NCI-H510A treated with DMSO at 0.1 percent for 48 hours (cell line): ENCODE measurements around the gene FARP2.

Experiments
- DNase-seq: peaks from one replicate; lab custom pipeline; 2025; lab: John Stamatoyannopoulos, UW

FARP2 gene

DNA sequence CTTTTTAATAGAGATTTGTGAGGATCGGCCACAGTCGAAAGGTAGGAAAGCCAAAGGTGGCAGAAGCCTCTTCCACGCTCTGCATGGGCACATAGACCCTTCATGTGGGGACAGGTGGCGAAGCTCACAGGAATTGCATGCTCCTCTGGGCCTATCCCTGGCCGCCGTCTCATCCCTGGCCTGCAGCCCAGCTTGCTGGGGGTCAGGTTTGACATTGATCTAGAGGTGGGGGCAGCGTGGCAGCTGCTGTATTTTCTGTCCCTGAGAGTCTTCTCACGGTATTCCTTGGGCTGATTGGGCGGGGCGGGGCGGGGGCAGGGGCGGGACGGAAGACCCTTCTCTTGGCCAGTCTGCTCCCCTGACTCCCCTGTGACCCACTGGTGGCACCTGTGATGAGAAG, 103.4 kb downstream of the FARP2 start:
- no peak for DNase-seq

DNA sequence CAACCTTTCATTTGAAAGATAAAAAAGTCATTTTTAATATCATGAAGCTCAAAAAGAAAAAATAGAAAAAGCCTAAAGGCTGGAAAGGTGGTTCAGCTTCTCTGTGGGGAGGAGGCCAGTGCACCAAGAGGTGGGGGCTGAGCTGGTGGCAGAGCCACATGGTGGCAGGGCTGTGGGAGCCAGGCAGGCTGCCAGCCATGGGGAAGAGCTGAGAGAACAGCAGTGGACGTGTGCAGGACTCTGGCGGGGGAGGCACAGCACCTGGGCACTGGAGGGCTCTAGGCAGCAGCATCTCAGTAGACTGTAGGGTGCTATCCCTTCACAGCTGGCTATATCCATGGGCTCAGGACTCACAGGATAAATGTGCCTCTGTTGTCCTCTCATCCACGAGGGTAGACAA, 104.5 kb downstream of the FARP2 start:
- DNase-seq = no peak

DNA sequence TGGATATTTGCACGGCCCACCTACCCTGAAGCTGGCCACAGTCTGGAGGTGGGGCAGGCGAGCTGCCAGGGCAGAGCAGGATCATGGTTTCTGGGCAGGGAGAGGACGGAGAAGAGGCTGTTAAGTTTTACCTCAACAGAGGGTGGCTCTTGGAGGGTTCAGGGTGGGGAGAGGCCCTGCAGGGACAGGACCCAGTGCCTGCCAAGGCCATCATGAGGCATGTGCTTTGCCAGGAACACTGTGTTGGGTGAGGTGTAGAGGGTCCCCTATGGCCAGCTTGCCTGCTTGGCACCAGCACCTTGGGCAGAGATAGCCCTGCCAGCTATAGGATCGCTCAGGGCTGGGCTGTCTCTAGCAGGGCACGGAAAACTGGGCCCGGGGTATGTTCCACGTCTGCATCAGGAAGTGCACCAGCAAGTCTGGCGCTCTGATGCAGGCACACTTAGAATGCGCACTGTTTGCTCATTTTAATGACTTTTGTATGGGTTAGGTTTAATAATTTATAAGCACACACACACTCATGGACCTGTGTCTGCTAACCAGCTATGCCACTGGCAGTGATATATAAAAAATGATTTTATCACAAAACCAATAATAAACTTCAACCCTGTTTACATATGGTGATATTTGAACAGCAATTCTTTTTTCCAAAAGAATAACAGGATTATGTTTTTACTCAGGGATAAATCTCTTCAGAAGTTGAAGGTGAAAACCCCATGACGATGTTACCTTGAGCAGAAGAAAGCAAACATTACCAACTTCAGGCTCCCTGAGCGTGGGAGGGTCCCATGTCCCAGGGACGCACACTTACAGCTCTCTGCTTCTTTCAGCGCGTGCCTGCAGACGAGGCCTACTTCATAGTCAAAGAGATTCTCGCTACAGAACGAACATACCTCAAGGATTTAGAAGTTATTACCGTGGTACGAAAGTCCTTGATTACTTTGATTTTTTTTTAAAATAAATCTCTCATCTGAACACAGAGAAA, 105.9 kb downstream of the FARP2 start:
- no peak for DNase-seq

DNA sequence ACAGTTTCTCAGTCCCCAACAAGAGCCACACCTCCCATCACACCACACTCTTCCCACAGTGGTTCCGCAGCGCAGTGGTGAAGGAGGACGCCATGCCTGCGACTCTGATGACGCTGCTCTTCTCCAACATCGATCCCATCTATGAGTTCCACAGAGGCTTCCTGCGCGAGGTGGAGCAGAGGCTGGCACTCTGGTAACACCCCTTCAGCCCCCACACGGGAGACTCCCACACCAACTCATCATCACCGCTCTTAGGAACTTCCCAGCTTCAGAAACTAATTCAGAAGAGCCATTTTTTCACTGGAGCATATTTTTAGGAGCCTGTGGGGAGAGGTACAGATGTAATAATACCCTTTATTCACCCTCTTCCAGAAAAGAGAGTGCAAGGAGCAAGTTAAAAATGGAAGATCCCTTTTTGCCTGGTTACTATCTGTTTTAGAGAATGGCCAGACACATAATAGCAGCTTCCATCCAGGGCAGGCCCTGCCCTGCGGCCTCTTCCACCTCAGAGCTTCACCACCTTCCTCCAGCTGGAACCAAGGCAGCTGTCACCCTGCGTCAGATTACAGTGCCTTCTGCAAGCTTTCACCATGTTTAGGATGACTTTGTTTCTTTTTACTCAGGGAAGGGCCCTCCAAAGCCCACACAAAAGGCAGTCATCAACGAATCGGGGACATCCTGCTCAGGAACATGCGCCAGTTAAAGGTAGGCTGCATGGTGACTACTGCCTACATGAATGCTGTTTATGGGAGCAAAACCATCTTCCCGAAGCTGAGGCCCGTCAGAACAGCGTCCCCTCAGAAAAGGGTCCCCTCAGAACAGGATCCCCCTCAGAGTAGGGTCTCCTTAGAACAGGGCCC, 107.4 kb downstream of the FARP2 start:
- DNase-seq = no peak

DNA sequence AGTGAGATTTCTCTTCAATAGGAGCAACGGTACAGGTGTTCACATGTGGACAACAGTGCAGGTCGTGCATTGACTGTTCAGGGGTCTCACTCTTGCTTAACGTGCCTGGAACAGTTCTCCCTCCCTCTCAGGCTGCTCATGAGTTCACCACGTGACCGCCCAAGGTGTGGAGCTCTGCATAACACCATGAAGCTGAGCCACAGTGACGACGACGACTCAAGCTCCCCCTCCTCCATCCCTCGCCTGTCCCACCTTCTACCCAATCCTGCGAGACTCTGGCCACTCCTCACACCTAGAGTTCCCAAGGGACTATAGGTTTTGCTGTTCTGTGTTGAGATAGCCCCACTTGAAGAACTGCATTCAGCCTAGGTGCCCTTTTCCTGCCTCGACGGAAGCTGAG, 109.5 kb downstream of the FARP2 start:
- no peak for DNase-seq

DNA sequence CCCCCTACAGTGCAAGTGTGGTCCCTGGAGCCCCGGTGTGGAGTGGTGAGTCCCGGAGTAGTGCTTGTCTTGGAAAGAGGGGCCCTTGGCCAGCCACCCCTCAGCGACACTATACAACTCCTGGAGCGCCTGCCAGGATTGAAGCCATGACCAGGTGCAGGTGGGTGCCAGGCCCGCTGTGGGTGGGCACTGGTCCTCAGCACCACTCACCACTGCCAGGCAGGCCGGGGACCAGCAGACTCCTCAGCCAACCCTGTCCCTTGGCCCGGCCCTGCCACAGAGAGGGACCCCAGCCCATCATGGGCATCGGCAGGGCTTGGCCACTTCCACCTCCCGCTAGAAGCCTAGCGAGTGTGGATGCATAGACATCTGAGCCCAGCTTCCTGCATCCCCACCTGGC, 110.1 kb downstream of the FARP2 start:
- no peak for DNase-seq

DNA sequence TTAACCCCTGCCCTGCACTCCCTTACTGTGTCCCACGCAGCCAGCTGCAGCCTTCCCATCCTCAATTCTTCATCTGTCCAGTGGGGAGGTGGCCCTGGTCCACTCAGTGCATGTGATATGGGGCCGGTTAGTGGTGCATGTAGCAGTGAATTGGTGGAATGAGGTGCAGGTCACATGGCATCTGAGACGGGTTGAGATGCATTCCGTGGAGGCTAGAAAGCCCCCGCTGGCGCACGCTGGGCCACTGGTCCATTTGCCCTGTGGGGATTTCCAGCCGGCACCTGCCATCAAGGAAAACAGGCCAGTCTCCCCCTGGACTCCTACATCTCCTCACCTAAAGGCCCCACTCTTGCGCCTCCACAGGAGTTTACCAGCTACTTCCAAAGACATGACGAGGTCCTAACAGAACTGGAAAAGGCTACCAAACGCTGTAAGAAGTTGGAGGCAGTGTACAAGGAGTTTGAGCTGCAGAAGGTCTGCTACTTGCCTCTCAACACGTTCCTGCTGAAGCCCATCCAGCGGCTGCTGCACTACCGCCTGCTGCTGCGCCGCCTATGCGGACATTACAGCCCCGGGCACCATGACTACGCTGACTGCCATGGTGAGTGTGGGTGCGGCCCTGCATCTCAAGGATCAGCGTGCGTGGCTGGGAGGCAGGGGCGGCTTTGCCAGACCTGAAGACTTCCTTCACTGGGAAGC, 111.8 kb downstream of the FARP2 start:
- DNase-seq = no peak

DNA sequence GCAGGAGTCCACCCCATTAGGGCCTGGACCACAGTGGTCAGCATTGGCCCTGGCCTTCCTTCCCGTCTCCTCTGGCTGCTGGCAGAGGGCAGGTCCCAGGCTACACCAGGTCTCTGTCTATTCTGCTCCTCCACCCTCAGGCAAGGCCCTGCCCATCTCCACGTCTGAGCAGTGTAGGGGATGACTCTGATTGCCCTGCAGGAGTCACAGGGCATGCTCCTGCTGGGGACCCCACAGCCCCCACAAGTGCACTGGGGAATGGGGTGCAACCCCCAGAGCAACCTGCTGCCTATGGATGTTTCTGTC, 112.3 kb downstream of the FARP2 start:
- no peak for DNase-seq

DNA sequence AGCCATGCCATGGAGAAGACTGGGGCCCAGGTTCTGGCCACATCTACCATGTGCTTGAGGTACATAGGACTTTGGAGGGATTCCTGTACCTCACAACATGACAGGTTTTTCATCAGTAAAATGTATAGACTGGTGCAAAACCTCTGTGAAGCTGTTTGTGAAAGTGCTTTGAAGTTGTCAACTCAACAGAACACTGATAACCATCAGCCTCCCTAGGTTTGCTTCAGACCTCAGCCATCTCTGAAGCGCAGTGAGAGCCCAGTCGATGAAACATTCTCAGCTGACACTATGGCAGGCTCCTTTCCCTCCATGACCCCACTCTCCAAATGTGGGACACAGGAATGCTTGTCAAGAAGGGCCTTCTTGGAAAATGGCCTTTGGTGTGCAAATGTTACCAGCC, 113.7 kb downstream of the FARP2 start:
- no peak for DNase-seq

DNA sequence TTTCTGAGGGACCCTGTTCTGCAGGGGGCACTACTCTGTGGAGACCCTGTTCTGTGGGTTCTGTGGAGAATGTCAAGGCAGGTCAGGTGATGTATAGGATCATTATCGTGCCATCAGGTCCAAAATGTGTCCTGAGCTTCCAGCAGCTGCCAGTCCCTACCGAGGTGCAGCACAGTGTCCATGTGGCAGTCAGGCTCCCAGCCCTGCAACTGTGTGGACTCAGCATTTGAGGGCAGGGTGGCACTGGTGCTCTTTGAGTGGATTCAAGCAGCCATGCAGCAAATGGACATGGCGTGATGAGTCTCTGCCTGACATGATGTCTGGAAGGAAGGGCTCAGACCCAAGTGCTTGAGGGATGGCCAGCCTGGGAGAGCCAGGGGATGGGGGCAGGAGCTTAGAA, 117.3 kb downstream of the FARP2 start:
- DNase-seq = no peak

DNA sequence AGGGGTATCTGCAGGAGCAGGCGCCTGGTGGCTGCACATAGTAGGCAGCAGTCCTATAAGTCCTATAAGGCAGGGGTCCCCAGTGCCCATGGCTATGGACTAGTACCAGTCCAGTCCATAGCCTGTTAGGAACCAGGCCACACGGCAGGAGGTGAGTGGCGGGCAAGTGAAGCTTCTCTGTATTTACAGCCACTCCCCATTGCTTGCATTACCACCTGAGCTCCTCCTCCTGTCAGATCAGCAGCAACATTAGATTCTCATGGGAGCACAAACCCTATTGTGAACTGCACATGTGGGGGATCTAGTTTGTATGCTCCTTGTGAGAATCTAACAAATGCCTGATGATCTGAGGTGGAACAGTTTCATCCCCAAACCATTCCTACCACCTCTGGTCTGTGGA, 119.2 kb downstream of the FARP2 start:
- DNase-seq = no peak

DNA sequence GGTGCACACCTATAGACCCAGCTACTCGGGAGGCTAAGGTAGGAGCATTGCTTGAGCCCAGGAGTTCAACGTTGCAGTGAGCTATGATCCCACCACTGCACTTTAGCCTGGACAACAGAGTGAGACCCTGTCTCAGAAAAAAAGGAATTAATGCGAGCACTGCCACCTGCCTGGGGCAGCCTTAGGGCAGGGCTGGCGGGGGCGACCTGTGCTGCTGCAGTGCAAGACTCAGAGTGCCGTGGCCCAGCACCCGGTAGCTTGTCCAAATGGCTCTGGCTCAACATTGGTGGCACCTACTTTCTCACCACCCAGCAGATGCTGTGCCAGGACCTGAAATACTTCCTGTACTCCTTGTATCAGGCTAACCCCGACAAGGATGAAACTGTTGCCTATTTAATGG, 122.1 kb downstream of the FARP2 start:
- DNase-seq = no peak

DNA sequence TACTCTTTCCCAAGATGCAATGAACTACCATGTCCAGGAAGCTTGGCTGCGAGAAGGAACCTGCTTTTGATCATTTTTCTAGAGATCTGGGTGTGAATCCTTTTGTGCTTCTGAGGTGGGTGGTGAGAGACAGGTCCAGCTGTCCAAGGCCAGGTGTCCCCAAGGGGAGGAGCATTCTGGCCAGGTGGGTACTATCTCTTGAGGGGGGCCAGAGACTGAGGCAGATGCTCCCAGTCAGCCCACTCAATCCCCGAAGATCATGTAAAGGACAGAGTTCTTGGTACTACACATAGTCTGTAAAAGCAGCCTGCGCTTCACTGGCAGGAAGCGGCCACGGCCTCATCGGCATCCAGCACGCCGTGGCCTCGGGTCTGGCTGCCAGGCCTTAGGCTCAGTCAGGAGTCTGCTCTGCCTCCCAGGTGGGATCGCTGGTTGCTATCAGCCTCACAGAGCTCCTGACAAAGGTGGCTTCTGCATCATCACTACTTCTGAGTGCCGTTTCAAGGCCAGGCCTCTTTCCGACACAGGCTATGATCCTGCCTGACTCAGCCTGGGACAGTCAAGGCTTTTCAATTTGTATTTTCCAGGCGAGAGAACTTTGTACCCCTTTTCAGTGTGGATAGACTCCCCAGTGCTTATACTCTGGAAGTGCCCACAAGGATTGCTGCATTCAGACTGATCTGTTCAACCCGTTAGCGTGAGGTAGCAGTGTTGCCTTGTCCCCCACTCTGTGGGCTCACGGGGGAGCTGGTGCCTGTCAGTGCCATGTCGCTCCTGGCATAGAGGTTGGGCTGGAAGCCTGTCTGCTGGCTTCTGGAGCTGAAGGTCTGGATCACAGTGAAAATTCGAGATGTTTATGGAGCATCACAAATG, 123.2 kb downstream of the FARP2 start:
- DNase-seq = no peak

DNA sequence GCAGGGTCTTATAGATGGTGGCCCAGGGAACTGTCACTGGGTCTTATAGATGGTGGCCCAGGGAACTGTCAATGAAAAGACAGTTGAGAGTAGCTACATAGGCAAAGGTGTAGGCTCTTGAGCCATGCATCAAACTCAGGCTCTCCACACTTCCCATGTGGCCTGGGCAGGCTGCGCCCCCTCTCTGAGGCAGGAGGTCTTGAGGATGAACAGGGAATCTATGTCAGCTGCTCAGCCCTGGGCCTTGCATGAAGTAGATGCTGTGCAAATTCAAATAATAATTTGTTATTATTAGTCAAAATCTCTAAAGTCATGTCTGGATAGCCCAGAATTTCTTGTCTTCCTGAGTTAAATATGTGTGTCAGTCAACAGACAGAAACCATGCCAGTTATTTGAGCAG, 125.6 kb downstream of the FARP2 start:
- no peak for DNase-seq

DNA sequence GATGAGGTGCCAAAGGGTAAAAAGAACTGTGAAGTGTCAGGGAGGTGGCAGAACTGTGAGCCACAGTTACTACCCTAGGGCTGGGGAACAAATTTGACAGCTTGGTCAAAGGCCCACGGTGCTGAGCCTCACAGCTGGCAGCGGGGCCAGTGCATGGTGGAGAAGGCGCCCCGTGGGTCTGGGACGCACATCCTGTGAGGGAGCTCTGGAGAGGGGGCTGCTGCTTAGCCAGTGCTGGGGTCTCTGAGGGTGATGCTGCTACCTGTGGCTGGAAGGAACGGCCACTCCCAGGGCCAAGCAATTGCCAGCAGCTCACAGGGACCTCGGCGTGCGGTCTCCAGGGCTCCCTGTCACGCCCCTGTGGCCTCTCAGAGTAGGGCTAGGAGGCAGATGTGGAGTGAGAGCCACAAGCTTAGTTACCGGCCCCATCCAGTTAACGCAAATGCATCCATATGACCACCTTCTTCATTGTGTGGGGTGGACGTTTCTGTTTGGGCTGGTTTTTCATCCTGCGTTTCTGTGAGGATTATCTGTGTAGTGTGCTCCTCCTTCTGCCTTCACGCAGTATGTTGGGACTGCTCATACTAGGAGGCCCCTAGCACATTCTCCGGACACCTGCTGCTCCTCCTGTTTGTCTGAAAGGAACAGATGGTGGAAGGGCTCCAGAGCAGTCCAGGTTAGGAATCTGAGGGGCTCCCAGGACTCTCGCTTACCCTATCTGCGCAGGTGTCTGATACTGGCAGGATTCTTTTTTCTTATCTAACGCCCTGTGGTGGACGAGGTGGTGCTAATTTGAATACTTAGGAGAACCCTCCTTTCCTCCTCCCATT, 126.3 kb downstream of the FARP2 start:
- DNase-seq = no peak

DNA sequence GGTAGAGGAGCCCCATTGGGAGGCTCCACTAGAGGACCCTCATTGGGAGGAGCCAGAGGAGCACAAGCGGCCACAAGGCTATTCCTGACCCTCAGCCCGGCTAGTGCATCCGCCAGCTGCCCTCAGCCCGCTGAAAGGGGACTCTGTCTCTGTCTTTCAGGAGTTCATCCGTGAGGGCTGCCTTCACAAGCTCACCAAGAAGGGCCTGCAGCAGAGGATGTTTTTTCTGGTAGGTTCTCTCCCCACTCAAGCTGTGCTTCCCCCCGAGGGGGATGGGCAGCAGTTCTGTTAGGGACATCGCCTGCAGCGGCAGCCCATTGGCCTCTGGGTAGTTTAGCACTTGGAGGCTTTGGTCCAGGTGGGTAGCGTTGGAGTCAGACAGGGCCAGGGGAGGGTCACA, 127.2 kb downstream of the FARP2 start:
- no peak for DNase-seq

DNA sequence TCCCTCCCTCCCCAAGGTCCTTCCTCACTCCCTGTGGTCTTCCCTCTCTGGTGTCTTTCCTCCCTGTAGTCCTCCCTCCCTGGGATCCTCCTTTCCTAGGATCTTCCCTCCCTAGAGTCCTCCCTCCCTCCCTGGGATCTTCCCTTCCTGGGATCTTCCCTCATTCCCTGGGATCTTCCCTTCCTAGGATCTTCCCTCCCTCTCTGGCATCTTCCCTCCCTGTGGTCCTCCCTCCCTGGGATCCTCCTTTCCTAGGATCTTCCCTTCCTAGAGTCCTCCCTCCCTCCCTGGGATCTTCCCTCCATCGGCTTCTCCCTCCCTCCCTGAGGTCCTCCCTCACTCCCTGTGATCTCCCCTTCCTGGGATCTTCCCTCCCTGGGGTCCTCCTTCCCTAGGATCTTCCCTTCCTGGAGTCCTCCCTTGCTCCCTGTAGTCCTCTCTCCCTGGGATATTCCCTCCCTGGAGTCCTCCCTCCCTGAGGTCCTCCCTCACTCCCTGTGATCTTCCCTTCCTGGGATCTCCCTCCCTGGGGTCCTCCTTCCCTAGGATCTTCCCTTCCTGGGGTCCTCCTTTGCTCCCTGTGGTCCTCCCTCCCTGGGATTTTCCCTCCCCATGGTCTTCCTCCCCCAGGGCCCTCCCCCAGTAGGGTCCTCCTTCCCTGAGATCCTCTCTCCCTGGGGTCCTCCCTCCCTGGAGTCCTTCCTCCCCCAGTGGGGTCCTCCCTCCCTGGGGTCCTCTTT, 129.3 kb downstream of the FARP2 start:
- no peak for DNase-seq

DNA sequence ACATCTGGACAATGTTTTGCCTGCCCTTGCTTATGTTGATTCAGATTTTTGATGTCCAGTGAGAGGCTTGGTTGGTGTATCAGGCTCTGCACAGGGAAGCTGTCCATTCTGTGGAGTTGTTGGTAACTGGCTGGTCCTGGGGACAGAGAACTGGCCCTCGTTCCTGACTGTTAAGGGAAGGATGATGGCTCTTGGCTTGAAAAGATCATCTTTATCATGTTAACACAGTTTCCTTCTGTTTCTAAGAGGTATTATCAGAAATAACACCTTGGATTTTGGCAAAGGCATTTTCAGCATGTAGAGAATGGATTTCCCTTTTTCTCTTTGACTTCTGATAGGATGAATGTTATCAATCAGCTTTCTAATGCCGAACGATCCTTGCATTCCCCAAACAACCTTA, 133.0 kb downstream of the FARP2 start:
- DNase-seq = no peak

DNA sequence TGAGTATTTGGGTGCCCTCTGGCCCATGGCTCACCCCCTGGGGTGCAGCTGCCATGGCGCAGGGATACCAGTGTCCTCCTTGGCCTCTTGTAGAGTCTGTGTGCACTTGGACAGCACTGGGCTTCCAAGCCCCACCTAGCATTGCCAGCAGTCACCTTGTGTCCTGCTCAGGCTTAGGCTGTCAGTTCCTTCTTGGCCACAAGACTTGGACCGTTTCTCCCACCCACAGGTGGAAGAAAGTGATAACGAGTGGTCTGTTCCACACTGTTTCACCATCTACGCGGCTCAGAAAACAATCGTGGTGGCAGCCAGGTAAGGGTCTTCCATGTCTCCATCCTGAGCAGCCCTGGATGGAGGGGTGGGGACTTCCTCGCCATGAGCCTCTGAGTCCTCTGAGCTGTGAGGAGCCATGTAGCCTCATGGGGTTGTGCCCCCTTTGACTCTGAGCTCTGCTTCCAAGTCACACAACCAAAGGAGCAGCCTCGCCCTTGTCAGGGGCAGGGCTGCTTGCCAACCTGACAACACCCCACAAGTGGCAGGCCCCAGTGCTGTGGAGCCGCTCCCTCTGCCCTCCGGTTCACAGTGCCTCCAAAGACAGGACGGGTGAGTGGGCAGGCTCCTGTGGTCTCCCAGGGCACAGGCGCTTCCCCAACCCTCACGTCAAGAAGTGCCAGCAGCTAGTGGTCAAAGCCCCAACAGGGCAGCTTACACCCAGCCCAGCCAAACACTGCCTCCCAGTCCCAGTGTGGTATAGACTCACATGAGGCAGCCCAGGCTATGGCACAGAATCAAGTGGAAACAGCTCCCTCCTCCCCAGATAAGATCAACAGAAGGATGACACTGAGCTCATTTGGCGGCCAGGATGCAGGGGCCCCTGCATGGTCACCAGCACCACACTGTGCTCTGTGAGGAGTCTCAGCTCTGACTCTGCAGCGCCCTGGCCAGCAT, 133.9 kb downstream of the FARP2 start:
- DNase-seq = no peak
